WTC11 (cell line): ENCODE results near the gene PGAM5. TPM values are rescaled to one million over a fixed set of nuclear protein-coding genes. Genes with fewer than 3 reads are reported as not detected.

Source experiments
- ATAC-seq: fragments of 200-7000 bp; cut with Tn5 transposase; 2 replicates; pipeline ENCODE4 v1.10.0; 2021; ENCODE audit warnings: mild to moderate bottlenecking, moderate library complexity
- CTCF ChIA-PET: fragments of 300-600 bp; sonication (Branson Sonifier 250); formaldehyde crosslinking; loops from one replicate; lab custom pipeline; 2021; ENCODE audit warnings: antibody characterized with exemption; lab: Charles Lee
- POLR2A ChIA-PET: fragments of 350-600 bp; sonication (Branson Sonifier 250); formaldehyde crosslinking; loops from one replicate; lab custom pipeline; 2021; ENCODE audit warnings: antibody characterized with exemption; lab: Charles Lee
- DNase-seq: peaks from one replicate; pipeline ENCODE4 v3.0.0; 2021; ENCODE audit warnings: low spot score
- H3K27ac Mint-ChIP-seq: 2 replicates; pipeline ENCODE4 v1.8.0; 2021; ENCODE audit warnings: mixed read lengths
- H3K27me3 Mint-ChIP-seq: 2 replicates; pipeline ENCODE4 v1.8.0; 2021; ENCODE audit warnings: low read depth, mild to moderate bottlenecking, moderate library complexity, mixed read lengths
- H3K36me3 Mint-ChIP-seq: 2 replicates; pipeline ENCODE4 v1.8.0; 2021; ENCODE audit warnings: mixed read lengths
- H3K4me1 Mint-ChIP-seq: 2 replicates; pipeline ENCODE4 v1.8.0; 2022; ENCODE audit warnings: mixed read lengths
- H3K4me3 Mint-ChIP-seq: 2 replicates; pipeline ENCODE4 v1.8.0; 2021; ENCODE audit warnings: mild to moderate bottlenecking, moderate library complexity, mixed read lengths
- H3K9me3 Mint-ChIP-seq: 2 replicates; pipeline ENCODE4 v1.8.0; 2021; ENCODE audit warnings: mixed read lengths
- EMX1 ChIP-seq: fragments of 250-450 bp; sonication (Bioruptor Pico); IDR thresholded peaks from 2 replicates; pipeline ENCODE4 v1.8.0; 2021; ENCODE audit warnings: mild to moderate bottlenecking
- ESRRA ChIP-seq: sonication (generic); formaldehyde crosslinking; IDR thresholded peaks from 2 replicates; pipeline ENCODE4 v1.8.1; 2022; ENCODE audit warnings: mild to moderate bottlenecking, missing genetic modification reagents, borderline replicate concordance
- FOXK1 ChIP-seq: sonication (generic); formaldehyde crosslinking; IDR thresholded peaks from 2 replicates; pipeline ENCODE4 v1.8.0; 2022; ENCODE audit warnings: mild to moderate bottlenecking, moderate library complexity, missing genetic modification reagents
- HMGA2 ChIP-seq: fragments of 250-450 bp; sonication (Bioruptor Pico); IDR thresholded peaks from 2 replicates; pipeline ENCODE4 v1.4.0; 2021; ENCODE audit warnings: mild to moderate bottlenecking, moderate library complexity
- KAT7 ChIP-seq: sonication (generic); formaldehyde crosslinking; IDR thresholded peaks from 2 replicates; pipeline ENCODE4 v1.8.1; 2023; ENCODE audit warnings: missing genetic modification reagents, mild to moderate bottlenecking, borderline replicate concordance
- NFE2L1 ChIP-seq: sonication (generic); formaldehyde crosslinking; IDR thresholded peaks from 2 replicates; pipeline ENCODE4 v1.8.1; 2023; ENCODE audit warnings: missing genetic modification reagents
- NFYB ChIP-seq: sonication (generic); formaldehyde crosslinking; conservative IDR thresholded peaks from 2 replicates; pipeline ENCODE4 v1.8.0; 2022; ENCODE audit warnings: low read depth, missing genetic modification reagents
- NR1H2 ChIP-seq: sonication (generic); formaldehyde crosslinking; IDR thresholded peaks from 2 replicates; pipeline ENCODE4 v1.9.0; 2021; ENCODE audit warnings: mild to moderate bottlenecking, moderate library complexity, missing genetic modification reagents
- NR2C2 ChIP-seq: sonication (generic); formaldehyde crosslinking; IDR thresholded peaks from 2 replicates; pipeline ENCODE4 v1.8.0; 2022; ENCODE audit warnings: mild to moderate bottlenecking, missing genetic modification reagents
- TCF7 ChIP-seq: sonication (generic); formaldehyde crosslinking; IDR thresholded peaks from 2 replicates; pipeline ENCODE4 v1.8.0; 2022; ENCODE audit warnings: mild to moderate bottlenecking, low read depth, missing genetic modification reagents, moderate library complexity
- TEAD1 ChIP-seq: sonication (generic); formaldehyde crosslinking; IDR thresholded peaks from 2 replicates; pipeline ENCODE4 v1.8.0; 2022; ENCODE audit warnings: mild to moderate bottlenecking, missing genetic modification reagents
- ZNF219 ChIP-seq: sonication (generic); formaldehyde crosslinking; IDR thresholded peaks from 2 replicates; pipeline ENCODE4 v1.8.0; 2023; ENCODE audit warnings: missing genetic modification reagents, mild to moderate bottlenecking, borderline replicate concordance
- ZNF232 ChIP-seq: sonication (generic); formaldehyde crosslinking; IDR thresholded peaks from 2 replicates; pipeline ENCODE4 v1.8.0; 2022; ENCODE audit warnings: mild to moderate bottlenecking, missing genetic modification reagents
- total RNA-seq: library from RNA; stranded (reverse); gene quantifications from 3 replicates; pipeline ENCODE4 v1.2.3, GENCODE V29; 2021
- TF ChIP-seq, protein P1 (sequence below): sonication (generic); formaldehyde crosslinking; conservative IDR thresholded peaks from 2 replicates; pipeline ENCODE4 v1.8.1; 2023; ENCODE audit warnings: mild to moderate bottlenecking, low read depth, missing genetic modification reagents, moderate library complexity
- TF ChIP-seq, protein P2 (sequence below): sonication (generic); formaldehyde crosslinking; IDR thresholded peaks from 2 replicates; pipeline ENCODE4 v1.8.0; 2023; ENCODE audit warnings: mild to moderate bottlenecking, missing genetic modification reagents
- TF ChIP-seq, protein P3 (sequence below): sonication (generic); formaldehyde crosslinking; IDR thresholded peaks from 2 replicates; pipeline ENCODE4 v1.8.0; 2022; ENCODE audit warnings: mild to moderate bottlenecking, missing genetic modification reagents
- TF ChIP-seq, protein P4 (sequence below): sonication (generic); formaldehyde crosslinking; conservative IDR thresholded peaks from 2 replicates; pipeline ENCODE4 v1.8.1; 2022; ENCODE audit warnings: mild to moderate bottlenecking, missing genetic modification reagents
- TF ChIP-seq, protein P5 (sequence below): sonication (generic); formaldehyde crosslinking; IDR thresholded peaks from 2 replicates; pipeline ENCODE4 v1.8.0; 2022; ENCODE audit warnings: missing genetic modification reagents
- TF ChIP-seq, protein P6 (sequence below): sonication (generic); formaldehyde crosslinking; IDR thresholded peaks from 2 replicates; pipeline ENCODE4 v1.8.1; 2022; ENCODE audit warnings: mild to moderate bottlenecking, missing genetic modification reagents, moderate library complexity, borderline replicate concordance
- TF ChIP-seq, protein P7 (sequence below): sonication (generic); formaldehyde crosslinking; IDR thresholded peaks from 2 replicates; pipeline ENCODE4 v1.8.1; 2022; ENCODE audit warnings: missing genetic modification reagents, borderline replicate concordance

The PGAM5 gene
- total RNA-seq, 1 experiment from 2014 or later = 89.7 TPM

DNA sequence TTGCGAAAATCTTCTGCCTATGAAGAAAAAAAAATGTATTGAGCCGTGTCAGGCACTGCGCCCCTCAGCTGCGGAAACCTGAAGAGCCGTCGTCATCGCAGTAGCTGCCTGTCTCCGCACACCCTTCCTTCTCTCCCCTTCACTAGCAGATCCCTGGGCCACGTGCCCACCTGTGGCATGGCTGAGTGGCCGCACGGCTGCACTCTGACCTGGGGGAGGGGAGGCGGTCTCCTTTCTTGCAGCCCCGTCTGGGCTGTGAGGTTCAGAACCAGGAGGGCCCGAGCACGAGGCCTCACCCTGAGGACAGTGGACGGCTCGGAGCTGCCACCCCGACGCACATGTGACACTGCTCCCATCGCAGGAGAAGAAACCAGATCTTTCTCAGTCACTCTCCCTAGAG lies 24.9 kb downstream of the PGAM5 start:
- Mint-ChIP-seq H3K36me3 (peaks cover 88% of the 10 kb centered on the region), H3K9me3 (no peaks in the 10 kb centered on the region)
- POLR2A ChIA-PET = no interaction called here
- ATAC-seq (no peak), DNase-seq (no peak)
- CTCF ChIA-PET = no interaction called here
- TF ChIP-seq, protein P1, sequence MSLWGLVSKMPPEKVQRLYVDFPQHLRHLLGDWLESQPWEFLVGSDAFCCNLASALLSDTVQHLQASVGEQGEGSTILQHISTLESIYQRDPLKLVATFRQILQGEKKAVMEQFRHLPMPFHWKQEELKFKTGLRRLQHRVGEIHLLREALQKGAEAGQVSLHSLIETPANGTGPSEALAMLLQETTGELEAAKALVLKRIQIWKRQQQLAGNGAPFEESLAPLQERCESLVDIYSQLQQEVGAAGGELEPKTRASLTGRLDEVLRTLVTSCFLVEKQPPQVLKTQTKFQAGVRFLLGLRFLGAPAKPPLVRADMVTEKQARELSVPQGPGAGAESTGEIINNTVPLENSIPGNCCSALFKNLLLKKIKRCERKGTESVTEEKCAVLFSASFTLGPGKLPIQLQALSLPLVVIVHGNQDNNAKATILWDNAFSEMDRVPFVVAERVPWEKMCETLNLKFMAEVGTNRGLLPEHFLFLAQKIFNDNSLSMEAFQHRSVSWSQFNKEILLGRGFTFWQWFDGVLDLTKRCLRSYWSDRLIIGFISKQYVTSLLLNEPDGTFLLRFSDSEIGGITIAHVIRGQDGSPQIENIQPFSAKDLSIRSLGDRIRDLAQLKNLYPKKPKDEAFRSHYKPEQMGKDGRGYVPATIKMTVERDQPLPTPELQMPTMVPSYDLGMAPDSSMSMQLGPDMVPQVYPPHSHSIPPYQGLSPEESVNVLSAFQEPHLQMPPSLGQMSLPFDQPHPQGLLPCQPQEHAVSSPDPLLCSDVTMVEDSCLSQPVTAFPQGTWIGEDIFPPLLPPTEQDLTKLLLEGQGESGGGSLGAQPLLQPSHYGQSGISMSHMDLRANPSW = no peak
- no peak for TF ChIP-seq ZNF232 (CRISPR knock-in tag)
- TF ChIP-seq, protein P2, sequence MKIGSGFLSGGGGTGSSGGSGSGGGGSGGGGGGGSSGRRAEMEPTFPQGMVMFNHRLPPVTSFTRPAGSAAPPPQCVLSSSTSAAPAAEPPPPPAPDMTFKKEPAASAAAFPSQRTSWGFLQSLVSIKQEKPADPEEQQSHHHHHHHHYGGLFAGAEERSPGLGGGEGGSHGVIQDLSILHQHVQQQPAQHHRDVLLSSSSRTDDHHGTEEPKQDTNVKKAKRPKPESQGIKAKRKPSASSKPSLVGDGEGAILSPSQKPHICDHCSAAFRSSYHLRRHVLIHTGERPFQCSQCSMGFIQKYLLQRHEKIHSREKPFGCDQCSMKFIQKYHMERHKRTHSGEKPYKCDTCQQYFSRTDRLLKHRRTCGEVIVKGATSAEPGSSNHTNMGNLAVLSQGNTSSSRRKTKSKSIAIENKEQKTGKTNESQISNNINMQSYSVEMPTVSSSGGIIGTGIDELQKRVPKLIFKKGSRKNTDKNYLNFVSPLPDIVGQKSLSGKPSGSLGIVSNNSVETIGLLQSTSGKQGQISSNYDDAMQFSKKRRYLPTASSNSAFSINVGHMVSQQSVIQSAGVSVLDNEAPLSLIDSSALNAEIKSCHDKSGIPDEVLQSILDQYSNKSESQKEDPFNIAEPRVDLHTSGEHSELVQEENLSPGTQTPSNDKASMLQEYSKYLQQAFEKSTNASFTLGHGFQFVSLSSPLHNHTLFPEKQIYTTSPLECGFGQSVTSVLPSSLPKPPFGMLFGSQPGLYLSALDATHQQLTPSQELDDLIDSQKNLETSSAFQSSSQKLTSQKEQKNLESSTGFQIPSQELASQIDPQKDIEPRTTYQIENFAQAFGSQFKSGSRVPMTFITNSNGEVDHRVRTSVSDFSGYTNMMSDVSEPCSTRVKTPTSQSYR (CRISPR knock-in tag) = no peak
- no peak for TF ChIP-seq NR2C2 (CRISPR knock-in tag)
- no peak for TF ChIP-seq TEAD1 (CRISPR knock-in tag)
- no peak for TF ChIP-seq KAT7 (CRISPR knock-in tag)
- TF ChIP-seq, protein P3, sequence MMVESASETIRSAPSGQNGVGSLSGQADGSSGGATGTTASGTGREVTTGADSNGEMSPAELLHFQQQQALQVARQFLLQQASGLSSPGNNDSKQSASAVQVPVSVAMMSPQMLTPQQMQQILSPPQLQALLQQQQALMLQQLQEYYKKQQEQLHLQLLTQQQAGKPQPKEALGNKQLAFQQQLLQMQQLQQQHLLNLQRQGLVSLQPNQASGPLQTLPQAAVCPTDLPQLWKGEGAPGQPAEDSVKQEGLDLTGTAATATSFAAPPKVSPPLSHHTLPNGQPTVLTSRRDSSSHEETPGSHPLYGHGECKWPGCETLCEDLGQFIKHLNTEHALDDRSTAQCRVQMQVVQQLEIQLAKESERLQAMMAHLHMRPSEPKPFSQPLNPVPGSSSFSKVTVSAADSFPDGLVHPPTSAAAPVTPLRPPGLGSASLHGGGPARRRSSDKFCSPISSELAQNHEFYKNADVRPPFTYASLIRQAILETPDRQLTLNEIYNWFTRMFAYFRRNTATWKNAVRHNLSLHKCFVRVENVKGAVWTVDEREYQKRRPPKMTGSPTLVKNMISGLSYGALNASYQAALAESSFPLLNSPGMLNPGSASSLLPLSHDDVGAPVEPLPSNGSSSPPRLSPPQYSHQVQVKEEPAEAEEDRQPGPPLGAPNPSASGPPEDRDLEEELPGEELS = no peak
- no peak for TF ChIP-seq EMX1 (CRISPR knock-in tag)
- TF ChIP-seq, protein P4, sequence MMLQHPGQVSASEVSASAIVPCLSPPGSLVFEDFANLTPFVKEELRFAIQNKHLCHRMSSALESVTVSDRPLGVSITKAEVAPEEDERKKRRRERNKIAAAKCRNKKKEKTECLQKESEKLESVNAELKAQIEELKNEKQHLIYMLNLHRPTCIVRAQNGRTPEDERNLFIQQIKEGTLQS = no peak
- TF ChIP-seq, protein P5, sequence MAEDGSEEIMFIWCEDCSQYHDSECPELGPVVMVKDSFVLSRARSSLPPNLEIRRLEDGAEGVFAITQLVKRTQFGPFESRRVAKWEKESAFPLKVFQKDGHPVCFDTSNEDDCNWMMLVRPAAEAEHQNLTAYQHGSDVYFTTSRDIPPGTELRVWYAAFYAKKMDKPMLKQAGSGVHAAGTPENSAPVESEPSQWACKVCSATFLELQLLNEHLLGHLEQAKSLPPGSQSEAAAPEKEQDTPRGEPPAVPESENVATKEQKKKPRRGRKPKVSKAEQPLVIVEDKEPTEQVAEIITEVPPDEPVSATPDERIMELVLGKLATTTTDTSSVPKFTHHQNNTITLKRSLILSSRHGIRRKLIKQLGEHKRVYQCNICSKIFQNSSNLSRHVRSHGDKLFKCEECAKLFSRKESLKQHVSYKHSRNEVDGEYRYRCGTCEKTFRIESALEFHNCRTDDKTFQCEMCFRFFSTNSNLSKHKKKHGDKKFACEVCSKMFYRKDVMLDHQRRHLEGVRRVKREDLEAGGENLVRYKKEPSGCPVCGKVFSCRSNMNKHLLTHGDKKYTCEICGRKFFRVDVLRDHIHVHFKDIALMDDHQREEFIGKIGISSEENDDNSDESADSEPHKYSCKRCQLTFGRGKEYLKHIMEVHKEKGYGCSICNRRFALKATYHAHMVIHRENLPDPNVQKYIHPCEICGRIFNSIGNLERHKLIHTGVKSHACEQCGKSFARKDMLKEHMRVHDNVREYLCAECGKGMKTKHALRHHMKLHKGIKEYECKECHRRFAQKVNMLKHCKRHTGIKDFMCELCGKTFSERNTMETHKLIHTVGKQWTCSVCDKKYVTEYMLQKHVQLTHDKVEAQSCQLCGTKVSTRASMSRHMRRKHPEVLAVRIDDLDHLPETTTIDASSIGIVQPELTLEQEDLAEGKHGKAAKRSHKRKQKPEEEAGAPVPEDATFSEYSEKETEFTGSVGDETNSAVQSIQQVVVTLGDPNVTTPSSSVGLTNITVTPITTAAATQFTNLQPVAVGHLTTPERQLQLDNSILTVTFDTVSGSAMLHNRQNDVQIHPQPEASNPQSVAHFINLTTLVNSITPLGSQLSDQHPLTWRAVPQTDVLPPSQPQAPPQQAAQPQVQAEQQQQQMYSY (CRISPR knock-in tag) = no peak
- TF ChIP-seq, protein P6, sequence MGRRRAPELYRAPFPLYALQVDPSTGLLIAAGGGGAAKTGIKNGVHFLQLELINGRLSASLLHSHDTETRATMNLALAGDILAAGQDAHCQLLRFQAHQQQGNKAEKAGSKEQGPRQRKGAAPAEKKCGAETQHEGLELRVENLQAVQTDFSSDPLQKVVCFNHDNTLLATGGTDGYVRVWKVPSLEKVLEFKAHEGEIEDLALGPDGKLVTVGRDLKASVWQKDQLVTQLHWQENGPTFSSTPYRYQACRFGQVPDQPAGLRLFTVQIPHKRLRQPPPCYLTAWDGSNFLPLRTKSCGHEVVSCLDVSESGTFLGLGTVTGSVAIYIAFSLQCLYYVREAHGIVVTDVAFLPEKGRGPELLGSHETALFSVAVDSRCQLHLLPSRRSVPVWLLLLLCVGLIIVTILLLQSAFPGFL (CRISPR knock-in tag) = no peak
- TF ChIP-seq ZNF219 (CRISPR knock-in tag) = no peak
- TF ChIP-seq, protein P7, sequence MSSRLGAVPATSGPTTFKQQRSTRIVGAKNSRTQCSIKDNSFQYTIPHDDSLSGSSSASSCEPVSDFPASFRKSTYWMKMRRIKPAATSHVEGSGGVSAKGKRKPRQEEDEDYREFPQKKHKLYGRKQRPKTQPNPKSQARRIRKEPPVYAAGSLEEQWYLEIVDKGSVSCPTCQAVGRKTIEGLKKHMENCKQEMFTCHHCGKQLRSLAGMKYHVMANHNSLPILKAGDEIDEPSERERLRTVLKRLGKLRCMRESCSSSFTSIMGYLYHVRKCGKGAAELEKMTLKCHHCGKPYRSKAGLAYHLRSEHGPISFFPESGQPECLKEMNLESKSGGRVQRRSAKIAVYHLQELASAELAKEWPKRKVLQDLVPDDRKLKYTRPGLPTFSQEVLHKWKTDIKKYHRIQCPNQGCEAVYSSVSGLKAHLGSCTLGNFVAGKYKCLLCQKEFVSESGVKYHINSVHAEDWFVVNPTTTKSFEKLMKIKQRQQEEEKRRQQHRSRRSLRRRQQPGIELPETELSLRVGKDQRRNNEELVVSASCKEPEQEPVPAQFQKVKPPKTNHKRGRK (CRISPR knock-in tag) = no peak
- TF ChIP-seq FOXK1 (CRISPR knock-in tag) = no peak
- TF ChIP-seq NFYB (CRISPR knock-in tag) = no peak
- no peak for TF ChIP-seq NR1H2 (CRISPR knock-in tag)
- TF ChIP-seq ESRRA = no peak
- TF ChIP-seq HMGA2 = no peak
- no peak for TF ChIP-seq TCF7 (CRISPR knock-in tag)
- no peak for TF ChIP-seq NFE2L1
- TF ChIP-seq, all 79 proteins: peak for 0
- Mint-ChIP-seq H3K4me3 (no peak overlapping the region), H3K27ac (no peak overlapping the region), H3K27me3 (no peaks in the 10 kb centered on the region), H3K4me1 (no peaks in the 10 kb centered on the region)
